Measurements from ENCODE around the gene SAG.
A peak's percentile ranks its signal among the peaks of the same experiment; 100 is the strongest.
"Not testable (repeated sequence)": the region's sequence is repeated elsewhere in the genome, so short reads cannot be mapped to it uniquely, and the experiment has no call there.

SAG gene

DNA sequence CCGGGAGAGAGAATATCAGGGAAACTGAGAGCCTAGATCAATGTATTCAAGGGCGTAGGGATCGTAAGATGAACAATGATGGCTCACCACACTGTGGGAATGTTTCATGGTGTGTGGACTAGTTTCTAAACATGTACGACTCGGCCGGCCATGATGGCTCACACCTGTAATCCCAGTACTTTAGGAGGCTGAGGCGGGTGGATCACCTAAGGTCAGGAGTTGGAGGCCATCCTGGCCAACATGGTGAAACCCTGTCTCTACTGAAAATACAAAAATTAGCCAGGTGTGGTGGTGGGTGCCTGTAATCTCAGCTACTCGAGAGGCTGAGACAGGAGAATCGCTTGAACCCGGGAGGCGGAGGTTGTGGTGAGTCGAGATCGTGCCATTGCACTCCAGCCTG lies 28.5 kb downstream of the SAG start:
- not testable (repeated sequence) for DNase-seq

DNA sequence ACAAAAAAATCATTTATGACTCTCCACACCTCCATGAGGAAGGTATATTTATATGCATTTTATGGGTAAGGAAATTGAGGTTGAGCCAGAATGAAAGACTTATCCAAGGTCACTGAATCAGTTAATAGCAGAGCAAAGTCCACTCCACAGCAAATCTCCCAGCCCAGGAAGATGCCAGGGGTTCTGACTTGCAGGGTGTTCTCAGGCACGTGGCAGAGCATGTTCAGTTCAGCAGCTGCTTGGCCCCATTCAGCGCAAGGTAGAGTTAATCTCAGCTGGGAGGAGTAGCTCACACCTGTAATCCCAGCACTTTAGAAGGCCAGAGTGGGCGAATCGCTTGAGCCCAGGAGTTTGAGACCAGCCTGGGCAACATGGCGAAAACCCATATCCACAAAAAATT lies 28.9 kb downstream of the SAG start:
- DNase-seq: no peak

DNA sequence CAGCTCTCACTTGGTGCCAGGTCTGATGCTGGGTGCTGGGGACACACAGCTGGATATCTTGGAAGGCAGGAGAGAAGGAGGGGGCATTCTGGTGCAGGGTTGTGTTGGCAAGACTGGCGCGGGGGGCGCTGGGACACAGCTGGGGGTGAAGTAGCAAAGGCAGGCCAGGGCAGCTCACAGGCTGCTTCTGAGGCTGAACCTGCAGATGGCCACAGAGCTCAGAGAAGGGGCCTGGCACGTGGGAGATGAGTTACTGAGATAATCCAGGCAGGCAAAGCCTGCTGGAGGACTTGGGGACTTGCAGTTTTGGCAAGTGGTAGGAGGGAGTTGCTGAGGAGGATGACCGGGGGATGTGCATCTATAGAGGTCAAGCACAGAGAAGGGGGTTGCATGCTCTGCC lies 30.4 kb downstream of the SAG start:
- no peak for DNase-seq

DNA sequence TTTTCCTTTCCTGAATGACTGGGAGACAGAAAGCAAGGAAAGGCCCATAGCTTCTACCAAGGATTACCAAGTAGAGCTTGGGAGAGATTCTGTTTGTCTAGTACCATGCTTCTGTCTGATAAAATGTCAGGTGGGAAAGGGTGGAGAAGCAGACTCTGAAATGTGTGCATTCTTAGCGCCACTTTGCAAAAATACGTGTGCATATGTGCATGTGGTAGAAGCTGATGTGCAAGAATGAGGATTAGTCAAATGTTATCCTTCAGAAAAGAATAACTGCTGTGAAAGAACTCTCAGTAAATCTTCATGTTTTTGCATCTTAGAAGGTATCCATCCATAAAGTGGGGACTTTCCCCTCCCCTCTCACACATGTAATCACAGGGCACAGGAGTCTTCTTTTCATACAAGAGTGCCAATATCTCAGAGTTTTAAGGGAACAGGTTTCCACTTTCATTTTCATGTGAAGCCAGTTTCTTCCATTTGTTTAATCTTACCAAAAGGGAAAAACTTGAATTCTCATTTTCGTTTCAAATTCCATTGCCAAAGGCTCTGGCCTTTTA lies 31.3 kb downstream of the SAG start:
- no peak for DNase-seq

DNA sequence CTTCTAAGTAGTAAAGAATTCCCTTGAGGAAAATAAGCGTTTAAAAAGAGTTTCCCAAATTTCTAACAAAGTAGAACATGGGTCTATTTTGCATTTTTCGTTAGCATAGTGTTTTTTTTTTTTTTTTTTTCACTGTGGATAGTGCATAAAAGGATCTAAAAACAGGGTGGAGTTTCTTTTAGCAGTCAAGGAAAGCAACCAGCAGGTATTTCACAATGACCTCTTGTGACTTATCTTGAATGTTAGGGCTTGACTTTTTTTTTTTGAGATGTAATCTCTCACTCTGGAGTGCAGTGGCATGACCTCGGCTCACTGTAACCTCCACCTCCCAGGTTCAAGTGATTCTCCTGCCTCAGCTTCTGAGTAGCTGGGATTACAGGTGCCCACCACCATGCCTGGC lies 31.8 kb downstream of the SAG start:
- no peak for DNase-seq

DNA sequence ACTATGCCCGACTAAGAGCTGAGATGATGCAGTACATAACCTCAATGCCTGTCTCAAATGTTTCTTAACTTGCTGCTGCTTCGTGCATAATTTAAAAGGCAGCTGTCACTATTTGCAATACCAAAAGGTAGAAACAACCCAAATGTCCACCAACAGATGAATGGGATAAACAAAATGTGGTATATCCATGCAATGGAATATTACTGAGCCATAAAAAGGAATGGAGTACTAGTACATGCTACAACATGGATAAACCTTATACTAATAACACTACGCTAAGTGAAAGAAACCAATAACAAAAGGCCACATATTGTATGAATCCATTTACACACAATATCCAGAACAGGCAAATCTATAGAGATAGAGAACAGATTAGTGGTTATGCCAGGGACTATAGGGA lies 33.7 kb downstream of the SAG start:
- DNase-seq: no peak

DNA sequence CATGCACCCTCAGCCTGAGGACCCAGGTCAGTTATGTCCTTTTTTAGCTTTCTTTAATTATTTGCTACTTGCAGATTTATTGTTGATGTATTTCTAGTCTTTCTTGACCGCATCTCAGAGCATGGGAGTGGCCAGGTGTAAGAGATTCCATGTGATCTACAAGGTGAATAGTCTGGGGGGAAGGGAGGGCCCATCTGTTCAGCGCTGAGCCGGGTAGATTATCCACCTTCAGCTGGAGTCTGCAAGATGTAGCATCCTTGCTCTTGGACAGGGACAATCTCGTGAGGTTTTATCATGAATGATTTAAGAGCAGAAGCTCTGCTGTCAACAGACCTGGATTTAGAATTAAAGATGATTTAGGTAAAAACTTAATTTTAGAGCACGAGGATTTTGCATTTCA lies 34.7 kb downstream of the SAG start:
- DNase-seq: no peak

DNA sequence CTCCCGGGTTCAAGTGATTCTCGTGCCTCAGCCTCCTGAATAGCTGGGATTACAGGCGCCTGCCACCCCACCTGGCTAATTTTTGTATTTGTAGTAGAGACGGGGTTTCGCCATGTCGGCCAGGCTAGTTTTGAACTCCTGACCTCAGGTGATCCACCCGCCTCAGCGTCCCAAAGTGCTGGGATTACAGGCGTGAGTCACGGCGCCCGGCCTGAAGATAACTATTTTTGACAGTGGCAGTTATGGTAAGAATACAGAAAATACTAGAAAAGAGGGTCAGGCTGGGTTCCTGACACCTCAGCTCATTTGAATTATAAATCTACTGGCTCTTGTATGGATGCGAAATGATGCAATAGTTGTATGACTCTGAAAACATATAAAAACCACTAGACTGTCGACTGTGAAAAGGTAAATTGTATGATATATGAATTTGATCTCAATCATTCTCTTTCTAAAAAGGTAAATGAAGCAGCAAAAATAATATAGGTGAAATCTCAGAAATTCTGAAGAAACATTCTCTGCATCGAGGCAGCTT lies 35.6 kb downstream of the SAG start:
- DNase-seq: no peak

DNA sequence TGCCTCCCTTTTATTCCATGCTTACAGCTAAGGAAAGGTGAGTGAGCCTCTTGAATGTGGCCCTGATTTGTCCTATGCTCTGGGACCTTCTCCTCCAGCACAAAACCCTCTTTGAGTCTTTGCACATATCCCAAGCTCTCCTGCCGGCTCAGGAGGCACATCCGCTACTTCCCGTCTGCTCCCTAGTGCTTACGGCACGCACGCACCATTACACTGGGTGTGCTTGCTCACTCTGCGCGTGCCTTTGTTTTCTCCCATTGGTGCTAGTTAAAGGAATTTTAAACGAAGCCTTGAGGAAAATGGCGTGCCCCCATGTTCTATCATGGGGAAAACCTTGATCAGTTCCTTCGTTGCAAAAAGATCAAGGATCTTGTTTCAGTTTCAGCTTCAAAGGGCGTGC lies 38.8 kb downstream of the SAG start:
- no peak for DNase-seq

DNA sequence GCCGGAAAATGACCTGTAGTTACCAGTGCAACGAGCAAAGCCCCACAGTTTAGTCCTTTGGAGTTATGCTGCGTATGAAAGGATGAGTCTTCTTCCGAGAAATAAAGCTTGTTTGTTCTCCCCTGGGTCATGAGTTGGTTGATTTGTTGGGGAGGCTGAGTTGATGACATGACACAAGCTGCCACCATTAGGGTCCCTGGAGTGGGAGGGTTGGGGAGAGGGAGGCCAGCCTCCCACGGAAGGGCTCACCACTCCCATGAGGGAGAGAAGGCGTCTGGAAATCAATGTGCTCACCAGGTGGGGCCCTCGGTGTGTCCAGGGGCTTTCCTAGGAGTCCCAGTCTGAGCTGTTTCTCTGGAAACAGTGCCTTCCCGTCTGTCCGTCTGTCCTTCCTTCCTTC lies 39.3 kb downstream of the SAG start:
- no peak for DNase-seq

DNA sequence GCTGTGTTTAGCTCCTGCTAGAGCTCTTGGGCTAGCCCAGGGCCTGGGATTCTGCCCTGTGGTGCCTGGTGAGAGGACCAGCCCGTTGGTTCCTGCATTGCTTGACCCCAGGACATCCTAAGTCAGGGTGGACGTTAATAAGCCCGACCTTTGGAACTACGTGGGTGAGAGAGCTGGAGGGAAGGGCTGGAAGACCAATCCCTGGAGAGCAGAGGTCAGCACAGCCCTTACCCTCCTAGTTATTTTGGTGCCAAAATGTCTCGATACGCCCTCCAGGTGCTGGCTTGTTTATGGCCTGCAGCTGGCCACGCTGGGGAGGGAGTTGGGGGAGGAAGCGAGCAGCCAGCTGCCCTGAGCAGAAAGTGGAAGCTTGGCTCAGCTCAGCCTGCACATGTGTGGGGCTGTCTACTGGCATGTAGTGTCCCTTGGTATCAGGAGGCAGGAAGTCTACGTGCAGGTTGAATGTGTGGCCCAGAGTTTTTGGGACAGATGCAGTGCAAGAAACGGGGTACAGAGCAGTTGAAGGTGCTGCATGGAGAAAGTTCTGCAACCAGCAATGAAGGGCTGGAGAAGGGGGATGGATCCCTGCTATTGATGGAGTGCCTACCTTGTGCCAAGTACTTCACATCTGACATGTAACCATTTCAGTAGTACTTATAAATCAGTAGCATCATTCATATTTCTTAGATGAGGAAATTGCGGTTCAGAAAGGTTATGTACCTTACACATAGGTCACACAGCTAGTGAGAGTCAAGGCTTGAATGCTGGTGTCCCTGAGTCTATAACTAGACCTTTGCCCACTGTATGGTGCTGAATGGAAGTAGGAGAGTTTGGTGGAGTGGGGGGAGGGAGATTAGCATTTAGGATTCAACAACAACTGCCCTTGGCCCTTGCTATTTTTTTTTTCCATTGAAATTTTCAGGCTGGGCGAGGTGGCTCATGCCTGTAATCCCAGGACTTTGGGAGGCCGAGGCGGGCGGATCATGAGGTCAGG lies 41.7 kb downstream of the SAG start:
- no peak for DNase-seq

DNA sequence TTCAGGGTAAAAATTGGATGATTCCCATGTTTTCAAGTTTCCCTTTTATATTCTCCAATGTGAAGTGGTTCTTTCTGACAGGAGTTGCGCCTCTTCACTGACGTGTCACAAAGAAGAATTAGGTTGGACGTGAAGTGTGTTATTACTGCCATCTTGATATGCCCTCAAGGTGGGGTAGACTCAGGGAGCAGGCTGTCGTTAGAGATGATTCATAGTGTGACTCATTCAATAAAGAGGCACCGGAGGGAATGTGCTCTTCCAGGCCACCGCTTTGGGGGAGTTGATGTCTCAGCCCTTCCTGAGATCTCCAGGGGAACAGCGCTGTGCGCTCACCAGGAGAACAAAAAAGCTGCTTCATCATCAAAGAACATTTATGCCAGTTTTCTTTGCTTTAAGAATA lies 43.1 kb downstream of the SAG start:
- no peak for DNase-seq

DNA sequence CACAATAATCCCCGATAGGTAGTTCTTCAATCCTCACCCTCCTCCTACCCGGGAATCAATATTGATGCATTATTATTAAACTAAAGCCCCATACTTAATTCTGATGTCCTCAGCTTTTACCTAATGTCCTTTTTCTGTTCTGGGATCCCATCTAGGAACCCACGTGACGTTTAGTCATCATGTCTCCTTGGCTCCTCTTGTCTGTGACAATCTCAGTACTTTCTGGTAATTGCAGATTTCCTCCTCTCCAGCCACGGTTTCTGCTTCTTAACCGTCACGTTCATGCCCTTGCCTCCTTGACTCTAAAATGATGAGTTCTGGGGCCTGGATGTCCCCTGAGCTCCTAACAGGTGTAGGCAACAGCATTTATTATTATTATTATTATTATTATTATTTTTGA lies 43.8 kb downstream of the SAG start:
- no peak for DNase-seq

DNA sequence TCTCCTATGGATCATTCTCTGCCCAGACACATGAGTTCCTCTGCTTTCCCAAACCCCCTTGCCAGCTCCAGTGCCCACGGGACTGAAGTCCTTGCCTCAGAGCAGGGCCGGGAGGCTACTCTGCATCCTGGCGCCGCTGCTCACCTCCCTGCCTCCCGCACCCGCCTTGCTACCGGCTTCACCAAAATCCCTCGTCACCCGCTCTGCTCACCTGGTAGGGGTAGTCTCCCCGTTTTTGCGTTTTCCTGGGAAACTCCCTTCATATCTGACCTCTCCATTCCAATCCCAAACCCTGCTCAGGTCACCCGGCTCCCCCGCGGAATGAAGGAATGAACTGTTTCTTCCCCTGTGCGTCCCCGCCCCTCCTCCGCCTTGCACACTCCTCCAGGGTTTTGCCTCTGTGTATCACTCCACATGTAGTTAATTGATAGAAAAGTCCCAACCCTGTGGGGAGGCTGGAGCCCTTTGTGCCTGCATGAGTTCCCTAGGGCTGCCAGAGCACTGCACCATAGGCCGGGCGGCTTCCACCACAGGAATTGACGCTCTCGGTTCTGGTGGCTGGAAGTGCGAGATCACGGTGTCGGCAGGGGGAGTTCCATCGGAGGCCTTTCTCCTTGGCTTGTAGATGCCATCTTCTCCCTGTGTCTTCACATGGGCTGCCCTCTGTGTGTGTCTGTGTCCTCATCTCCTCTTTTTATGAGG lies 44.7 kb downstream of the SAG start:
- DNase-seq: no peak

DNA sequence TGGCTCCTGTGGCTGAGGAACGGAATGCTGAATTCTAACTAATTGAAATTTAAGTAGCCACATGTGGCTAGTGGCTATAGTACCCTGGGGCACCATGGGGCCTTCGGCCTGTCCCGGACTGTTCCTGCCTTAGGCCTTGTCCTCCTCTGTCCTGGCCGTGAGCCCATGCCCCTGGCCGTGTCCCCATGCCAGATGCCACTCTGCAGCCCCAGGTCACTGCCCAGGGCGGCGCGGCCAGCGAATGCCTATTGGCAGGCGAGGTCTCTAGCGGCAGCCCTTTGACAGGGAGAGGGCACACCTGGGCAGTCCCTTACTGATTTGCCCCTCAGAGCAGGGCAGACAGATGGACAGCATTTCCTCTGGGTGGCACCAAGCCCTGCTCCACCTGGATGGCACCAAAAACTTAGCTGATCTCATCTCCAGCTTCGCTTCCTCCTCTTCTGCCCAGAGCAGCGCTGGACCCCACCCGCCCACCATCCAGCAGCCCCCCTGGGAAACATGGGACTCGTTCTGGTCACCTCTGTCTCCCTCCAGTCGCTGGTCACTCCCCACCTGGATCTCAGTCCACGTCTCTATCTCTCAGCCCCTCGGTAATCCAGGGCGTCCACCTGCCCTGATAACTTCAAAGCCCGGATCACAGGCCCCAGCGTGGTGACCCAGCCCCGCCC lies 45.6 kb downstream of the SAG start:
- DNase-seq: no peak

DNA sequence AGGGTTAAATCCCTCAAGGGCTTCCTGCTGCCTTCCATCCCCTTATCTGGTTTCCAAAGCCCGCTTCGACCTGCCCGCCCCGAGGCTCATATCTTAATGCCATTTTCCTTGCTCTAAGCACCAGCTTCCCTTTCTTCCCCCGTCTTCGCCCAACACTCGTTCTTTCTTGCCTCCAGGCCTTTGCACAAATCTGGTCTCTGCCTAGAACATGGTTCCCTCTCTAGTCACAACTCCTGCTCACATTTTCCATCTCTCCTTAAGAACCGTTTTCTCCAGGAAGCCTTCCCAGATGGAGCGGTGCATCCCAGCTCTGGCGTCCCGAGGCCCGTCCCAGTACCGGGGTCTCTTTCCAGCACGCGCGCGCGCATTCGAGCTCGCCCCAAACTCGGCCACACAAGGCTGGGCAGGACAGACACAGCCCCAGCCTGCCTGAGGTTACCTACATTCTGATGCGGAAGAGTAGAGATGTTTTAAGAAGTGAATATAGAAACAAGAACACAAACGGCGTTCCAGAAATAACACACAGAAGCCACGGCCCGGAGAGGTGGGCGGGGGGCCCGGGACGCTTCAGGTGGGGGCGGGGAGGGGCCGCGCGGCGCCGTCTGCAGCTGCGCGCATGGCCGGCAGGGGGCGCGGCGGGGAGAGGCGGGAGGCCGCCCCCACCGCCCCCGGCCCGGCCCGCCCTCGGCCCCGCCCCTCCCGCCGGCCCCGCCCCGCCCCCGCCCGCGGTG lies 46.3 kb downstream of the SAG start, which contains the start of gene DGKD:
TSS of gene DGKD (plus strand) at position 726 of the 731 bp plus-strand sequence. CDS start 25 bp downstream, outside the sequence.
- DNase-seq: peak; percentile 7 to 74

DNA sequence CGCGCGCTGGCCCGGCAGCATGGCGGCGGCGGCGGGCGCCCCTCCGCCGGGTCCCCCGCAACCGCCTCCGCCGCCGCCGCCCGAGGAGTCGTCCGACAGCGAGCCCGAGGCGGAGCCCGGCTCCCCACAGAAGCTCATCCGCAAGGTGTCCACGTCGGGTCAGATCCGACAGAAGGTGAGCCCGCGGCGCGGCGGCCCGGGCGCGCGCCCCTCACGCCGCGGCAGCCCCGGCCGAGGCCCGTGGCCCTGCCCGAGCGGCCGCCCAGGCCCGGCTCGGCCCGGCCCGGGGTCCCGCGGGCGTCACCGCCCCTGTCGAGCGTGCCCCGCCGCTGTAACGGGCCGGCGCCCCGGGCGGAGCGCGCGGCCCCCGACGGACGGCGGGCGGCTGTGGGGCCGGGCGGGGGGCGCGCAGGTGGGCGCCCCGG lies 46.9 kb downstream of the SAG start:
- DNase-seq: no peak

DNA sequence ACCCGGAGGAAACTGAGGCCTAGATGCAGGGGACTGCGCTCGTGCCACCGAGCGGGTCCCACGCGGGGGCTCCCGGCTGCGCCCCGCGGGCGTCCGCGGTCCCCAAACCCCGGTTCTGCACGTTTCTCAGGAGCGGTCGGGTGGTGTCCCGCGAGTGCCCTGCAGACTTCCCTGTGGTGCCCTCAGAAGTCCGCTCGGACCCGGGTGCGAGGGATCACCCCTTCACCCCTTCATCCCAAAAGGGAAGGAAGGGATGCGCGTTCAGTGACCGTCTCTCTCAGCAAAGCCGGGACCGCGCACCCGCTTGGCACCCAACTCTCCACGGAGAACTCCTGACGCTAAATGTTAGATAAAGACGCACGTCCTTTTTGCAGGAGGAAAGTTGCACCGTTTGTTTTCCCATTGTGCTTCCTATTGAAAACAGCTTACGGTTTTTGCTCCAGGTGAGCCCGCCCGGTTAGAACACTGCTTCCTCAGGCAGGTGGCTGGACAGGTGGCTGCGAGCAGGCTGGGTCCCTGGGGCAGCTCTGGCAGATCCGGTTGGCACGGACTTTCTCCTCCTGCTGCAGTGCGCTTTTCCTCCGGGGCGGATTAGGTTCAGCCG lies 47.5 kb downstream of the SAG start:
- peak in 1 of 2 experiments; percentile 66 for DNase-seq

DNA sequence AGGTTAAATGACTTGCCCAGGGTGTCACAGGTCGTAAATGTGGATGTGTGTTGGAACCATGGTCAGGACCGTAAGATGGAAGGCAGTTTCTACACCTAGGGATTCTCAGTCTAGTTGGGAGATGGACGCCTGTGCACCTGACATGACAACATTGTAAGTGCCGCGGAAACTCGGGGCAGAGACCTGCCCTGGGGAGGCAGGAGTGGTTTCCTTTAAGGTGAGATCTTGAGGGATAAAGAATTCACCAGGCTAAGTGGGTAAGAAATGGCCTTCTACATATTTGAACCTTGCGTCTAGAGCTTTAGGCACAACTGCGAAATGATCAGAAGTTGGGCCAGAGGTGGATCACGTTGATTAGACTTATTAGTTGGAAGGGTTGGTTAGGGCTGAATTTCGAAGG lies 48.3 kb downstream of the SAG start:
- no peak for DNase-seq

DNA sequence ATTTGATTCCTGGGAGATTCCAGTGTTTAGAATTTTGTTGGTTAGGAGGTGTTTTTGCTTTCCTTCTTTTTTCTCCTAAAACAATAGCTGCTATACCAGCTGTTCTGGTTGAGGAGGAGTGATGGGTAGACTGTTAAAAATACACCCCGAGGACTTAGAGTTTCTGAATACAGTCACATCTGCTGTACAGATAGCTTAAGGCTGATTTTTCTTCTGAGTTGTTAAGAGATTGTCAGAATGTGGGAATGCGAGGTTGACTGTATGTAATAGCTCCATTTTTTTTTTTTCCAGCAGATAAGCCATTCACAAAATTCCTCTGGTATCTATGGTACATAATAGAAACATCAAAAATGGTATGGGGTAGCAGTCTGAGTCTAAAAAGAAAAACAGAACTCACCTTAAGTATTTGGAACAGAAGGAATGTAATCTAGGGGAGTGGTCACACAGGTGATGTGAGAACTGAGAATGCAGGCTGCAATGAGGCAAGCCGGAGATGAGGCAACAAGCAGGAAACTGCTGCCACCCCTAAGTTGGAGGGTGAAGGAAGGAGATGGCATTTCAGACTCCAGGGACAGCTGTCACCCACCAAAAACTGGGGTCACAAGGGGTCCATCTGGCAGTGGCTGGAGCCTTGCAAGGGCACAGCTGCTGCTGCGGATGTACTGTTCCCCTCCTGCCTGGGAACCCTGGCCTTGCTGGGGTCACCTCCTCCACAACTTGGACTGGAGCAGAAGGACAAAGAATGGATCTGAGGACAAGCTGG lies 49.1 kb downstream of the SAG start:
- no peak for DNase-seq

DNA sequence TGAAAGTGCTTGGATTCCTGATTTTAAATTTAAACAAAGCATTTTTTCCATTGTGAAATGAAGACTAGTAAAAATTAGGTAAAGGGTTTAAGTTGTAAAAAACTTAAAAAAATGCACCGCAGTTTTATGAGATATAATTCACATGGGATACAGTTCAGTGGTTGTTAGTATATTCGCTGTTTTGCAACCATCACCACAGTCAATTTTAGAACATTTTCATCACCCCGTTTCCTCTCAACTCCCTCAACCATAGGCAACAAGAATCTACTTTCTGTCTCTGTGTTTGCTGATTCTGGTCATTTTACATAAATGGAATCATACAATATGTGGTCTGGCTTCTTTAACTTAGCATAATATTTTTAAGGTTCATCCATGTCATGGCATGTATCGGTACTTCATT lies 50.7 kb downstream of the SAG start:
- no peak for DNase-seq

Data from NCI-H526 (cell line).